ENCODE measurements around the gene UIMC1. TPM values are rescaled to one million over a fixed set of nuclear protein-coding genes. Genes with fewer than 3 reads are reported as not detected.

UIMC1 gene
- total and polyA plus RNA-seq, 3 donors from 2014 or later, result 78.3 to 141 (median 89.9) TPM

DNA sequence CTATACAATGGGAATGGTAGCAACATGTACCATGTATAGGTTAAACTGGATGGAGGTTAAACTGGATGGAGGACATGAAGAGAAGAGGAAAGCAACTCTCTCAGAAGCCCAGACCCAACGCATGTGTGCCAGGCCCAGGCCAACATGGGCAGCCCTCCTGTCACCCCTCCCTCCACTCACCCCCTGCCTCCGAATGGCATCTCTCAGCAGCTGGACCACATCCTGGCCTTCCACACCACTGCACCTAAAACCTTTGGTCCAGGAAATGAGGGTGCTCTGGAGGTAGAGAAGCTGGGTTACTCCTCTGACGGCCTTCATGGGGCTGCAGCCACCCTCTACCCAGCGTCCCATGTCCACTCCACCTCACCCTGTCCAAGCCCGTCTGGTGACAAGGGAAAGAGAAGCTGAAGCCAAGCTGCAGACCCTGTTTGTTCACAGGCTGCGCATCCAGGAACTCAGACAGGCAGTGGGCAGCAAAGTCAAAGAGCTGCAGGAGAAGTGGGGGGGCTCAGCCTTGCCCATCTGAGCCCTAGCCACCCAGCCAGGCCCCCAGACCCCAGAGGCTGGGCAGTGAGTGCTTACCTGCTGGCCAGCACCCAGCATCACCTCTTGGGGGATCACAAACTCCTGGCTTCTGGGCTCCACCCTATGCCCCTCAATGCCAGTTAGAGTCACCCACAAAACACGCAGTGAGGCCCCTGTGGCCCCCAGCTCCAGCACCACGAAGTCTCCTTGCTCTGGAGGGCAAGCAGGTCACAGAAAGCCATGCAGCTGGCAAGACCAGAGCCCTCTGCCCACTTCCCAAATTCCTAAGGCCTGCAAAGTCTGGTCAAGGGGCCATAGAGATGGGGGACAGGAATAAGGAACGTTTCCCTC, 115.9 kb downstream of the UIMC1 start:
- intact Hi-C loops (cut with DNase I; ENCODE audit: low total_unique reads), result no loop called here
- WGBS, 2 donors, result 91 to 96% methylated on average over 8 to 9 of the region's 9 CpGs
- no peaks in the 10 kb centered on the region for H3K4me1 ChIP-seq
- H3K9me3 ChIP-seq, result no peaks in the 10 kb centered on the region
- TF ChIP-seq POLR2A (IDR thresholded peaks at IDR 0.05), result no peak
- TF ChIP-seq, protein P1, sequence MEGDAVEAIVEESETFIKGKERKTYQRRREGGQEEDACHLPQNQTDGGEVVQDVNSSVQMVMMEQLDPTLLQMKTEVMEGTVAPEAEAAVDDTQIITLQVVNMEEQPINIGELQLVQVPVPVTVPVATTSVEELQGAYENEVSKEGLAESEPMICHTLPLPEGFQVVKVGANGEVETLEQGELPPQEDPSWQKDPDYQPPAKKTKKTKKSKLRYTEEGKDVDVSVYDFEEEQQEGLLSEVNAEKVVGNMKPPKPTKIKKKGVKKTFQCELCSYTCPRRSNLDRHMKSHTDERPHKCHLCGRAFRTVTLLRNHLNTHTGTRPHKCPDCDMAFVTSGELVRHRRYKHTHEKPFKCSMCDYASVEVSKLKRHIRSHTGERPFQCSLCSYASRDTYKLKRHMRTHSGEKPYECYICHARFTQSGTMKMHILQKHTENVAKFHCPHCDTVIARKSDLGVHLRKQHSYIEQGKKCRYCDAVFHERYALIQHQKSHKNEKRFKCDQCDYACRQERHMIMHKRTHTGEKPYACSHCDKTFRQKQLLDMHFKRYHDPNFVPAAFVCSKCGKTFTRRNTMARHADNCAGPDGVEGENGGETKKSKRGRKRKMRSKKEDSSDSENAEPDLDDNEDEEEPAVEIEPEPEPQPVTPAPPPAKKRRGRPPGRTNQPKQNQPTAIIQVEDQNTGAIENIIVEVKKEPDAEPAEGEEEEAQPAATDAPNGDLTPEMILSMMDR (IDR thresholded peaks at IDR 0.05), result no peak
- H3K27ac ChIP-seq, result no peak overlapping the region
- DNase-seq, result no peak
- H3K27me3 ChIP-seq, result no peaks in the 10 kb centered on the region
- no peaks in the 10 kb centered on the region for H3K36me3 ChIP-seq (ENCODE audit: low read depth, missing control alignments)
- H3K4me3 ChIP-seq, result no peak overlapping the region

DNA sequence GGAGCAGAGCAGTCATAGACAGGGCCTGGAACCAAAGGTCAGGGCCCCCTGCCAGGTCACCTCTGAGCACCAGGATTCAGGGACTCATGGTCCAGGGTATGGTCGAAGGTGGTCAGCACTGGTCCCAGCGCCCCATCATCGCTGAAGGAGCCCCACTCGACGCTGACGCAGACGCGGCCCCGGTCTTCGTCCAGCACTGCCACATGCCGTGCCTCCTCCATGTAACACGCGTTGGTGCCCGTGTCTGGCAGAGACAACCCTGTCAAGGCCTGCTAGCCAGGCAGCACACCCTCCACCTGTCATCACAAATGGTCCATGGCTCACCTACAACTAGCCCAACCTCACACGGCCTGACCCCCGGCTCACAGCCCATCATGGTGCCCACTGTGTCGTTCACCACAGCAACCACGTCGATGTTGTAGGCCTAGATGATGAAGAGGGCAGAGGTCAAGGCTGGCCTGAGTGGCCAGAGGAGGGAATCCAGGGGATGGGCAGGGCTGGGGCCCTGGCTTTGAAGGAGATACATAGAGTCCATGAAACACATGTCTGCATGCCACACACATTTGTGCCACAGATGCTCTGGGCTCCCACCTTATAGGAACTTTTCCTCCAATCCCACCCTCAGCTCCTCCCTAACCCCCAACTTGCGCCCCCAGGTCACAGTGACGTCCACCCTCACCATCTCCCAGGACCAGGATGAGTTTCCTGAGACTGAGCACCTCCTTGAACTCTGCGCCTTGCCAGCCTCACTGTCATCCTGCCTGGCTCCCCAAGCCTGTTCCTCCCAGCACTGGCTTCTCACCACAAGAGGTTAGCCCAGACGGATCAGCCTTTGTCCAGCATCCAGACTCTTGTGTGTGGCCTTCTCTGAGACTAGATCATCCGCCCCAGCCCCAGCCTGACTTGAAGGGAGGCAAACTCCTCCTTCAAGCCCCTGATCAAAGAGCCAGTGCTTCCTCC, 117.0 kb downstream of the UIMC1 start:
- no peak overlapping the region for H3K27ac ChIP-seq
- no peaks in the 10 kb centered on the region for H3K9me3 ChIP-seq
- H3K27me3 ChIP-seq, result no peaks in the 10 kb centered on the region
- no peak for DNase-seq
- no peak overlapping the region for H3K4me3 ChIP-seq
- H3K36me3 ChIP-seq (ENCODE audit: low read depth, missing control alignments), result no peaks in the 10 kb centered on the region
- intact Hi-C loops (cut with DNase I; ENCODE audit: low total_unique reads), result no loop called here
- no peaks in the 10 kb centered on the region for H3K4me1 ChIP-seq
- 83 to 93% methylated on average over 20 to 24 of the region's 24 CpGs for WGBS, 2 donors
- TF ChIP-seq, protein P1 (IDR thresholded peaks at IDR 0.05), result no peak
- TF ChIP-seq POLR2A (IDR thresholded peaks at IDR 0.05), result no peak

DNA sequence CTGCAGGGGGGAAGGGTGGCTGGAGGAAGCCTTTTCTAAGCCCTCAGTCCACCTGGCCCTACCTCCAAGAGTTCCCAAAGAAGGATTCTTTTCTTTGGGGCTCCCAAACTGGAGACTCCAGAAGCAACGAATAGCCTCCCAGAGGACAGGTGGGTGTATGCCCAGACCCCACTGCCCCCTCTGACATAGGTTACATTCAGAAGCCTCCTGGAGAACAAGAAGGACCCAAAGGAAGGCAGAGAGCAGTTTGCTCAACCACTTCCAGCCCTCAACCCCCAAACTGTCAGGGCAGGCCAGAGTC, 117.8 kb downstream of the UIMC1 start:
- WGBS, 2 donors, result 88 to 100% methylated on average over 1 of the region's 1 CpG
- intact Hi-C loops (cut with DNase I; ENCODE audit: low total_unique reads), result no loop called here
- H3K9me3 ChIP-seq, result no peaks in the 10 kb centered on the region

DNA sequence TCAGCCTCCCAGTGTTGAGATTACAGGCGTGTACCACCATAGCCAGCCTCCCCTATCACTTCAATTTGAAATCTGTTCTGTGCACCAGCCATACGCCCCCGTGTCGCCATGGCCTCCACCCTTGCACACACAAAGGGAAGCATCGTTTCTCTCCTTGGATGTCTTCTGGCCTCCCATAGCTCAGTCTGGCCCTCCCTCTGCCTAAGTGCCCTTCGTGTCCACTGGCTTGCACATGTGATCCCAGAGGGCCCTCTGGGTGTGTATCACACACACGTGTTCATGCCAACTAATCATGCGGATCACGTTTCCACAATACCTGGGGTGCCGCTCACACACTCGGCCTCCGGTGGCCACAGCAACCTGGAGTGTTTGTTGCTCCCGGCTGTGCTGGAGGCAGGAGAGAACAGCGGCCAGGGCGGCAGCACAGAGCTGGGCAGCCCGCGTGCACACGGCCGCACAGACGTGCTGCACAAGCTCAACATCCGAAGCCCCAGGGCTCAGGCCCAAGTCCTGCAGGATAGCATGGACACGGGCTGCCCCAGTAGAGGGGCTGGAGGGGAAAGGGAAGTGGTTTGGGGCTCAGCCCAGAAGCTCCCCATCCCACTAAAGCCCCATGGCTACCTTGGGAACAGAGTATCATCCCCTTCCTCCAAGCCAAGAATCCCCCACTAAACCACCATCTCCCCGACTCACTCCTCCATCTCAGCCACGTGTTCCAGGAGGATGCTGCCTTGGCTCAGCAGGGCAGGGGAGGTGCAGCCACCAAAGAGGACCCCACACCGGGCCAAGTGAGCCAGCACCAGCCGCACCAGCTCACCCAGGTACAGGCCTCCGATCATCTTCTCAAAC, 118.3 kb downstream of the UIMC1 start:
- no peaks in the 10 kb centered on the region for H3K9me3 ChIP-seq
- H3K4me1 ChIP-seq, result no peaks in the 10 kb centered on the region
- DNase-seq, result no peak
- TF ChIP-seq, protein P1 (IDR thresholded peaks at IDR 0.05), result no peak
- TF ChIP-seq POLR2A (IDR thresholded peaks at IDR 0.05), result no peak
- intact Hi-C loops (cut with DNase I; ENCODE audit: low total_unique reads), result no loop called here
- H3K36me3 ChIP-seq (ENCODE audit: low read depth, missing control alignments), result no peaks in the 10 kb centered on the region
- no peak overlapping the region for H3K27ac ChIP-seq
- 89% methylated on average over 25 of the region's 27 CpGs for WGBS, 2 donors
- H3K4me3 ChIP-seq, result no peak overlapping the region
- H3K27me3 ChIP-seq, result no peaks in the 10 kb centered on the region

More for the DNA sequence above, 117.8 kb downstream of the UIMC1 start:
- Histone ChIP-seq H3K27me3 (no peaks in the 10 kb centered on the region), H3K36me3 (ENCODE audit: low read depth, missing control alignments) (no peaks in the 10 kb centered on the region), H3K27ac (no peak overlapping the region), H3K4me3 (no peak overlapping the region), H3K4me1 (no peaks in the 10 kb centered on the region)
- DNase-seq, result no peak
- TF ChIP-seq, protein P1 (IDR thresholded peaks at IDR 0.05), result no peak
- no peak for TF ChIP-seq POLR2A (IDR thresholded peaks at IDR 0.05)

Measured in testis (tissue), 3 donors.